GM18505 (cell line): ENCODE results near the gene AP3B1.
A peak's percentile ranks its signal among the peaks of the same experiment; 100 is the strongest.

ENCODE experiments used
- ATAC-seq: cut with Tn5 transposase; IDR thresholded peaks from one replicate; pipeline ENCODE4 v1.9.1; 2021; ENCODE audit not compliant: unreplicated experiment
- POLR2A ChIP-seq: IDR thresholded peaks from 4 replicates; pipeline ENCODE4 v1.6.1; 2011; ENCODE audit warnings: borderline replicate concordance; ENCODE audit not compliant: insufficient read depth, insufficient read length; ENCODE audit errors: extremely low read depth

Gene AP3B1

GRCh38 chr5:78245136-78245535 lies 49.4 kb downstream of the AP3B1 start:
- TF ChIP-seq POLR2A = no peak

GRCh38 chr5:78243639-78244038 lies 50.9 kb downstream of the AP3B1 start:
- no peak for TF ChIP-seq POLR2A
- no peak for ATAC-seq

More at GRCh38 chr5:78245136-78245535, 49.4 kb downstream of the AP3B1 start:
- ATAC-seq = no peak

GRCh38 chr5:78243091-78243490 lies 51.4 kb downstream of the AP3B1 start:
- no peak for TF ChIP-seq POLR2A
- no peak for ATAC-seq

- no peak for ATAC-seq
- no peak for TF ChIP-seq POLR2A
Observed at GRCh38 chr5:78242001-78242400, 52.5 kb downstream of the AP3B1 start.

GRCh38 chr5:78237911-78238310 lies 56.6 kb downstream of the AP3B1 start:
- no peak for TF ChIP-seq POLR2A
- no peak for ATAC-seq

GRCh38 chr5:78236046-78236445 lies 58.5 kb downstream of the AP3B1 start:
- ATAC-seq = no peak
- TF ChIP-seq POLR2A = no peak

- ATAC-seq = no peak
Observed at GRCh38 chr5:78235289-78235688, 59.2 kb downstream of the AP3B1 start.

GRCh38 chr5:78234804-78235203 lies 59.7 kb downstream of the AP3B1 start:
- no peak for ATAC-seq
- no peak for TF ChIP-seq POLR2A

More at GRCh38 chr5:78235289-78235688, 59.2 kb downstream of the AP3B1 start:
- no peak for TF ChIP-seq POLR2A

GRCh38 chr5:78232163-78232562 lies 62.3 kb downstream of the AP3B1 start:
- no peak for ATAC-seq
- no peak for TF ChIP-seq POLR2A

- TF ChIP-seq POLR2A = no peak
- no peak for ATAC-seq
Observed at GRCh38 chr5:78224358-78224757, 70.1 kb downstream of the AP3B1 start.

- peak; percentile 98 for ATAC-seq
- no peak for TF ChIP-seq POLR2A
Observed at GRCh38 chr5:78221964-78222451, 72.5 kb downstream of the AP3B1 start.

- ATAC-seq = no peak
- no peak for TF ChIP-seq POLR2A
Observed at GRCh38 chr5:78221467-78221866, 73.0 kb downstream of the AP3B1 start.

GRCh38 chr5:78215972-78216371 lies 78.5 kb downstream of the AP3B1 start:
- ATAC-seq = no peak
- no peak for TF ChIP-seq POLR2A

- ATAC-seq = no peak
- no peak for TF ChIP-seq POLR2A
Observed at GRCh38 chr5:78215565-78215964, 78.9 kb downstream of the AP3B1 start.

GRCh38 chr5:78213799-78214198 lies 80.7 kb downstream of the AP3B1 start:
- ATAC-seq = no peak
- TF ChIP-seq POLR2A = no peak
